NCI-H2029 (cell line): ENCODE measurements around the gene TNC.

Source experiments
- DNase-seq: peaks from one replicate; lab custom pipeline; 2025; lab: John Stamatoyannopoulos, UW

TNC gene

GRCh38 chr9:115008536-115009270, 109.3 kb downstream of the TNC start:
- DNase-seq, result no peak

- no peak for DNase-seq
Observed at GRCh38 chr9:115006660-115007059, 111.3 kb downstream of the TNC start.

- DNase-seq, result no peak
Observed at GRCh38 chr9:115005322-115005721, 112.6 kb downstream of the TNC start.

- DNase-seq, result no peak
Observed at GRCh38 chr9:115004545-115004944, 113.4 kb downstream of the TNC start.

GRCh38 chr9:115002371-115003120, 115.4 kb downstream of the TNC start:
- peak; percentile 35 for DNase-seq

- DNase-seq, result no peak
Observed at GRCh38 chr9:115000217-115000639, 117.7 kb downstream of the TNC start.

- DNase-seq, result no peak
Observed at GRCh38 chr9:114998326-114998725, 119.6 kb downstream of the TNC start.

GRCh38 chr9:114995681-114996221, 122.2 kb downstream of the TNC start:
- peak; percentile 89 for DNase-seq

- no peak for DNase-seq
Observed at GRCh38 chr9:114994768-114995167, 123.2 kb downstream of the TNC start.

- no peak for DNase-seq
Observed at GRCh38 chr9:114991861-114992260, 126.1 kb downstream of the TNC start.

GRCh38 chr9:114990901-114991300, 127.1 kb downstream of the TNC start:
- no peak for DNase-seq

GRCh38 chr9:114989600-114990410, 128.2 kb downstream of the TNC start:
- no peak for DNase-seq

GRCh38 chr9:114988962-114989599, 128.9 kb downstream of the TNC start:
- no peak for DNase-seq

GRCh38 chr9:114987116-114987515, 130.8 kb downstream of the TNC start:
- no peak for DNase-seq

- no peak for DNase-seq
Observed at GRCh38 chr9:114985959-114986501, 131.9 kb downstream of the TNC start.

GRCh38 chr9:114981063-114981462, 136.9 kb downstream of the TNC start:
- DNase-seq, result no peak

- no peak for DNase-seq
Observed at GRCh38 chr9:114973216-114973615, 144.7 kb downstream of the TNC start.

GRCh38 chr9:114972510-114973136, 145.3 kb downstream of the TNC start:
- no peak for DNase-seq
